NT2/D1 (cell line): ENCODE results near the gene PSMB8.

Source experiments
- YY1 ChIP-seq: IDR thresholded peaks from 2 replicates; pipeline ENCODE4 v1.6.1; 2011; ENCODE audit not compliant: insufficient read length, insufficient read depth
- ZNF274 ChIP-seq: IDR thresholded peaks from 2 replicates; pipeline ENCODE4 v1.6.1; 2011; ENCODE audit warnings: mild to moderate bottlenecking, low read depth, low read length

GRCh38 chr6:32857156-32857891 is 13.5 kb upstream of the PSMB8 start:
- no peak for TF ChIP-seq YY1
- no peak for TF ChIP-seq ZNF274
